Colon (tissue), 2 donors: ENCODE data around the gene SHANK2.

Experiments used
- FAIRE-seq: peaks from 2 replicates; lab custom pipeline; 2012; peaks lifted over from hg19 to GRCh38; lab: Jason Lieb, UNC
- donor health status: control.
- donor health status: control.

SHANK2 gene

GRCh38 chr11:71222318-71223080 is 29.9 kb downstream of the SHANK2 start:
- no peak for FAIRE-seq

GRCh38 chr11:71221821-71222220 is 30.6 kb downstream of the SHANK2 start:
- FAIRE-seq: no peak

DNA sequence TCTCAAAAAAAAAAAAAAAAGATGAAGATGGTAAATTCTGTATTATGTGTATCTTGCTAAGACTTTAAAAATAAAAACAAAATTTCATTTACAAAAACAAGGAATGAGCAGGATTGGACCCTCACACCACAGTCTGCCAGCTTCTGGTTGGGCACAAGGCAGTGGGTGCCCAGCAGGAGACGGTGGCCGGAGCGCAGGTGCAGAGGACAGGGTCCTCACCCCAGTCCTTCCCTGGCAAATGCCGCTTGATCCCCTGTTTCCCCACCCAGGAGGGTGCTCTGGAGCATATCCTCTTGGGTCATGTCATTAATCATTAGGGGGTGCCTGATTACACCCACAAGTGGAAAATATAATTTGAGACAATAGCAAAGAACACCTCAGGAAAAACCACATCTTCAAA is 31.2 kb downstream of the SHANK2 start:
- FAIRE-seq: no peak

GRCh38 chr11:71218789-71219499 is 33.4 kb downstream of the SHANK2 start:
- FAIRE-seq: no peak

DNA sequence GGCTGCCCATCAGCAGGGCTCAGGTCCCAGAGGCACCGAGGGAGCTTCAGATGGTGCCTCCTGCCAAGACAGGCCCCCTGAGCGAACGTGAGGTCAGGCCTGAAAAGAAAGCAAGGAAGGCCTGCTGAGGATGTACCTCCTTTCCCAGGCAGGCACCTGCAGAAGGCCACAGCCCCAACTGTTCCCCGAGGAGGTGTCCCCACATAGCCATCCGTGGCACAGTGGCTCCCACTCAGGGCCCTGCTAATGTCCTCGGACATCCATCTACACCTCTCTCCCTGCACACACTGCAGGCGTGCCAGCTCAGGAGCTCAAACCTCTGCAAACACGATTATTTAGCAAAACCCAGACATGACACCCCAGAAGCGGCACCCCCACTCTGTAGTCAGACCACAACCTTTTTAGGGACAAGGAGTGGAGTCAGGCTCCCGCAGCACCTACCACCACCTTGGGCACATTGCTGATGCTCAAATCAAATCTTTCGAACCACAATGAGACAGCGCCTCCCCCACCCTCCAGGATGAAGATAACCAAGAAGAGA is 36.9 kb downstream of the SHANK2 start:
- FAIRE-seq: no peak

DNA sequence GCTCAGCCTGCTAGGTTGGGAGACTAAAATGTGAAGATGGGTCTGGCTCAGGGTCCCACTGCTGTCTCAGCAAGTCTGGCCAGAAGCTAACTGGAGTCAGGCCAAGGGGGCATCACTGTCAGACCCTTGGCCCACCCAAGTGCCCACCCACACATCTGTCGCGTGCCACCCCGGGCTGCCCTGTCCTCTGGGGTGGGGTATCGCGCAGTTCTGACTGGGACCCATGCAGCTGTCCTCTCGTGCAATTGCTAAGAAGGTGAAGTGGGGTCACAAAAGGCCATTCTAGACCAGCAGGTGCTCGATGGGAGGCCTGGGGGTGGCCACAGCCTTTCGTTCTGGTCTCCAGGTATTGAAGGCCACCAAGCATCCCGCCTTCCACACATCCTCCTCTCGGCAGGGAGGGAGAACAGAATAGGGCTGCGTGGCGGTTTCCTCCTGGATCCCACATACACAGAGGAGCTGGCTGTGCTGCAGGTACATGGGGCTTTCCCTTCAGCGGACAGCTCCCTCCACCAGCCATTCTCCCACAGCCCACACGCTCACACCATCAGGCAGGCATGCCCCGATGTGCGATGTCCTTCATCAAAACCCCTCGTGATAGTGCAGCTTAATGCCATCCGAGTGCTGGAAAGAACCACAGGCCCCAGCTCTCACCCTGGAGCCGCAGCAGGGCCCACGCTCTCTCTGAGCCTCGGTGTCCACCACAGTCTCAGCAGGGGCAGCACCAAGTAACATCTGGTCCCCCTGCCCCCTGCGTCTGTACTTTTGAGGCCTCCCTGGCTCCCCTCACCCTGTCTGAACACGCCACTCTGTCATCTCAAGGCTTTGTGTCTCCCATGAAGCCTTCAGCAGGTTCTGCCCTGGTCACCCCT is 37.6 kb downstream of the SHANK2 start:
- no peak for FAIRE-seq

GRCh38 chr11:71213696-71214552 is 38.5 kb downstream of the SHANK2 start:
- FAIRE-seq: no peak

DNA sequence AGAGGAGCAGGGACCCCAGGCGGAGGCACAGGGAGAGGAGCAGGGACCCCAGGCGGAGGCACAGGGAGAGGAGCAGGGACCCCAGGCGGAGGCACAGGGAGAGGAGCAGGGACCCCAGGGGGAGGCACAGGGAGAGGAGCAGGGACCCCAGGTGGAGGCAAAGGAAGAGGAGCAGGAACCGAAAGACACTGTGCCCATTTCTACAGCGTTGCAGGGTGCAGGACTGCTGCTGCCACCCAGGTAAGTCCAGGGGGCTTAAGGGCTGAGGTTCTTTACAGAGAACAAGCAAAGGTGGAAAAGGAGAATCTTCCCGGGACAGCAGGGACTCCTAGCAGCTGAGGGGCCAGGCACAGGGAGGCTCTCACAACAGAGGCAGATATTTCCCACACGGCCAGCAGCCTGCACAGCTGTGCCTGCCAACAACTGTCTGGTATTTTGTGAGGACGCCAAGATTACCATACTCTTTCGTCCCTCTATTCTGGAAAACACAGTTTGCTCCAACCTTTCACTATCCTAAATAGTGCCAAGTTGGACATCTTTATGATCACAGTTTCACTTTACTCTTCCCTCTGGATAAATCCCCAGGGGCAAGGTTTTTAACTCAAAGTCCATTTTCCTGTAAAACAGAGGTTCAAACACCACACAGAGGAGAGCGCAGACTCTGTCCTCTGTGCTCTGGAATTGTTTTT is 39.4 kb downstream of the SHANK2 start:
- FAIRE-seq: no peak

DNA sequence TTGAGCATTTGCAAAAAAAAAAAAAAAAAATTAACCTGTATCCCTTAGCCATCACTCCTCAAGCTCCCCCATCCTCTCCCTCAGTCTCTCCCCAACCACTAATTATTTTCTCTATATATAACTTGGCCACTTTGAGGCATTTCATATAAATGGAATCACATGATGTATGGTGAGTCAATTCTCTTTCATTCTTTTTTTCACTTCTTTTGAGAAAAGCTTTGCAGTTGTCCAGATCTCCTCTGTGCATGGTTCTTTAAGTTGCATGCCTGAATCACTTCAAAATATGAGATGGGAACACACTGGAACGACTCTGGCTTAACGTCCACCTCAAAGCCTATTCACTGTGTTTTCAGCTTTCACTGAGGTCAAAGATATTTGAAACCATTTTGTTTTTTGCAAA is 40.7 kb downstream of the SHANK2 start:
- no peak for FAIRE-seq

DNA sequence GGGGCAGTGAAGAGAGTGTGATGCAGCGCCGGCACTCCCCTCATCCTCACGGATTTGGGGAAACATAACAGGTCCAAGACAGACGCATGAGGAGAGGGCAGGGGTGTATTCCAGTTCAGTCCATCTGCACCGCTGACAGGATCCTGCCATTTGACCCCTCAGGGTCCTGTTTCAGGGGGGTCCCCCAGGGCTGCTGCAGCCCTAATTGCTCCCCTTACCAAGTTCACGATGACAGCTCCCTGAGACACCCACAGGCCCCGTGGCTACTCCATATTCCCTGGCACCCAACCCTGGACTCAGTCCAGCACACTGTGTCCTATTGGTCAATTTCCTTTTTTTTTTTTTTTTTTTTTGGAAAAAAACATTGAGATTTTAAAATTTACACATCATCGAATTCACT is 41.5 kb downstream of the SHANK2 start:
- no peak for FAIRE-seq

DNA sequence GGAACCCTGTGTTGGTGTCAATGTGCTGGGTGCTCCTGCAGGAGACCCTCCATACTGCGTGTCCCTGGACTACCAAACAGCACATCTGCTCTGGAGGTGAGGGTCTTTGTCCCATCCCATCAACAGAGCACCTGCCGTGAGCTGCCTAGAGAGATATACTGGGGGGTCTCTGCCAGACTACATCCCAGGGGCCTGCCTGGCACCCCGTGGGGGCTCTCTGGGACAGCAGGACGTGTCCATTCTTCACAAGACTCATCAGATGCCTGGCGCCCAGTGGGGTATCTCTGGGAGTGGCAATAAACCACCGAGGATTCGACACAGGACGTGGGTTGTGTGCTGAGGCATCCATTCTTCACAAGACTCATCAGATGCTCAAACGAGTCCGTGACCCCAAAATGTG is 42.7 kb downstream of the SHANK2 start:
- FAIRE-seq: no peak

DNA sequence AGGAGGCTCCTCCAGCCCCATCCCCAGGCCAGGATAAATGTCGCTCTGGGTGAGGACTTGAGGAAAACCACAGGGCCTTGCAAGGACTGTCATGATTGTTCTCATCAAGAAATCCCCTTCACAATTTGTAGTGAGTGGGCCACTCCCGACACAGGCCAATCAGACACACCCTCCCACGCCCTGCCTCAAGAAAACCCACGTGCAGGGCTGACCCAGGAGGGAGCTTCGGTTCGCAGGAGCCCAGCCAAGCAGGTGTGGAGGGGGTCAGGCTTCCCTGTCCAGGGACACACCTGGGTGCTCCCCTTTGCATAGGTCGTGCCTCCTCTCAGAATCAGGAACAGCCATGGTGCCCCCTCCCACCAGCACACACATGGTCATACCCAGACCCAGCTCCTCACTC is 43.2 kb downstream of the SHANK2 start:
- FAIRE-seq: no peak

- FAIRE-seq: no peak
Observed at GRCh38 chr11:71208011-71208774, 44.2 kb downstream of the SHANK2 start.

DNA sequence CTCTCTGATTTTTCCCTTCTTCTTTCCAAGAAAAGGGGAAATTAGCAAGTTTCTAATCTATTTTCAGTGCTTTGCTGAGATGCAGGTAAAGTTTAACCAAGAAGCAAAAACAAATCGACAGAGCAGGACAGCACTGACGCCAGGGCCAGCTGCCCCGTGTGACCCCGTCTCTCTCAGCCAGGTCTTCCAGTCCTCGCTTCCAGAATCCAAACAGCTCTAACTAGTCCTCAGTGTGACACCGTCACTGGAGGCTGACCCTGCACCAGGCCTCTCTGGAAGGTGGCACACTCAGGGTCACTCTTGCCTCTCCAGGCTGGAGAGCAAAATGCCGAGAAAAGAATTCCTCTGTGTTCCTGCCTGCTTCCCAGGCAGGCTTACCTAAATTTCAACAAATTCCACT is 44.8 kb downstream of the SHANK2 start:
- no peak for FAIRE-seq

- FAIRE-seq: no peak
Observed at GRCh38 chr11:71206186-71206585, 46.2 kb downstream of the SHANK2 start.

GRCh38 chr11:71204748-71205664 is 47.4 kb downstream of the SHANK2 start:
- no peak for FAIRE-seq

- no peak for FAIRE-seq
Observed at GRCh38 chr11:71204294-71204693, 48.1 kb downstream of the SHANK2 start.

GRCh38 chr11:71203681-71204080 is 48.7 kb downstream of the SHANK2 start:
- FAIRE-seq: no peak

DNA sequence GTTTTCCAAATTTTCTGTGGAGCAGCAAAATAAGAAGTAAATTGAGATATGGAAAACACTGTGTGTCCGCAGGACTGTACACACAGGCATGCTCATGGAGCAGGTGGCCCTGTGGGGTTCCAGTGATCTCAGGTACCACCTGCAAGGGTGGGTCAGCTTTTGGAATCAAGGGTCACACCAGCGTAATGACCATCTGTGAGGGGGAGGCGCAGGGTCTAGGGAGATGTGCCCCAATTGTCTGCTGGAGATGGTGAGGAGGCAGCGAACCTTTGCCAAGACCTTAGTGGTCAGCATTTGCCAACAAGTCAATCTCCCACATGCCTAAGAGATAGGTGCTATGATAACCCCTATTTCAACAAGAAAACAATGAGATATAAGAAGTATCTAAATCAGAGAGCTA is 49.4 kb downstream of the SHANK2 start:
- FAIRE-seq: no peak
